Neutrophil (primary cell): Measurements from ENCODE around the gene ABL2.
"Not testable (repeated sequence)": the region's sequence is repeated elsewhere in the genome, so short reads cannot be mapped to it uniquely, and the experiment has no call there.

Experiments
- H3K27ac ChIP-seq: fragments of 200-600 bp; sonication (generic); 2 replicates; pipeline ENCODE4 v1.5.1; 2016; ENCODE audit warnings: mild to moderate bottlenecking, moderate library complexity
- H3K27me3 ChIP-seq: fragments of 200-600 bp; sonication (generic); 2 replicates; pipeline ENCODE4 v1.6.0; 2016; ENCODE audit warnings: mild to moderate bottlenecking
- H3K36me3 ChIP-seq: fragments of 200-600 bp; sonication (generic); 2 replicates; pipeline ENCODE4 v1.5.1; 2017
- H3K4me1 ChIP-seq, 2 experiments: fragments of 200-600 bp in 1 of 2; sonication (generic) in 1 of 2; 1 replicate in 1 of 2; 2 replicates in 1 of 2; pipeline versions ENCODE4 v1.5.1 to v1.6.1; 2013 to 2016; ENCODE audit warnings: low read depth in 1 of 2, low read length in 1 of 2, mild to moderate bottlenecking in 1 of 2, moderate library complexity in 1 of 2; ENCODE audit not compliant: control insufficient read depth in 1 of 2, insufficient read depth in 1 of 2
- H3K4me3 ChIP-seq, 2 experiments: fragments of 200-600 bp in 1 of 2; sonication (generic) in 1 of 2; 1 replicate in 1 of 2; 2 replicates in 1 of 2; pipeline ENCODE4 v1.5.1; 2013 to 2016; ENCODE audit warnings: low read depth in 1 of 2, low read length in 1 of 2, mild to moderate bottlenecking in 1 of 2, moderate library complexity in 1 of 2
- H3K9me3 ChIP-seq: fragments of 200-600 bp; sonication (generic); 2 replicates; pipeline ENCODE4 v1.5.1; 2016
- CTCF ChIP-seq: fragments of 200-600 bp; sonication (generic); IDR thresholded peaks from 2 replicates; pipeline ENCODE4 v1.5.1; 2016; ENCODE audit warnings: antibody characterized with exemption

ABL2 gene

GRCh38 chr1:179230251-179230650 lies 774 bp upstream of the ABL2 start:
- TF ChIP-seq CTCF: no peak
- Histone ChIP-seq H3K36me3 (no peaks in the 10 kb centered on the region), H3K9me3 (no peaks in the 10 kb centered on the region), H3K27me3 (peaks cover 10% of the 10 kb centered on the region), H3K4me1 (peaks cover 24% of the 10 kb centered on the region in 2 experiments), H3K27ac (peak overlapping the region; percentile 60), H3K4me3 (peak overlapping the region; percentile 81 to 88)

- H3K4me1 ChIP-seq: peaks cover 24% of the 10 kb centered on the region in 2 experiments
- H3K4me3 ChIP-seq: peak overlapping the region; percentile 81 to 88
- H3K9me3 ChIP-seq: no peaks in the 10 kb centered on the region
- H3K36me3 ChIP-seq: no peaks in the 10 kb centered on the region
- TF ChIP-seq CTCF: no peak
- H3K27me3 ChIP-seq: peaks cover 10% of the 10 kb centered on the region
- H3K27ac ChIP-seq: peak overlapping the region; percentile 60
These were observed 679 bp downstream of the ABL2 start for GRCh38 chr1:179228783-179229213.

GRCh38 chr1:179226738-179227137 lies 2.7 kb downstream of the ABL2 start:
- no peaks in the 10 kb centered on the region for H3K36me3 ChIP-seq
- no peaks in the 10 kb centered on the region for H3K9me3 ChIP-seq
- peaks cover 14% of the 10 kb centered on the region in 2 experiments for H3K4me1 ChIP-seq
- no peak for TF ChIP-seq CTCF
- peaks cover 10% of the 10 kb centered on the region for H3K27me3 ChIP-seq
- H3K4me3 ChIP-seq: no peak overlapping the region
- H3K27ac ChIP-seq: no peak overlapping the region

GRCh38 chr1:179224466-179224865 lies 5.0 kb downstream of the ABL2 start:
- not testable (repeated sequence) for H3K9me3 ChIP-seq, H3K4me3 ChIP-seq, H3K27me3 ChIP-seq, H3K36me3 ChIP-seq, H3K27ac ChIP-seq
- peaks cover 9 to 10% of the 10 kb centered on the region in 2 experiments for H3K4me1 ChIP-seq

GRCh38 chr1:179221121-179221520 lies 8.4 kb downstream of the ABL2 start:
- H3K36me3 ChIP-seq, H3K9me3 ChIP-seq, H3K4me3 ChIP-seq, H3K27me3 ChIP-seq, H3K27ac ChIP-seq: not testable (repeated sequence)
- H3K4me1 ChIP-seq: peaks cover 7 to 14% of the 10 kb centered on the region in 2 experiments

GRCh38 chr1:179217943-179218507 lies 11.5 kb downstream of the ABL2 start:
- peaks cover 7 to 14% of the 10 kb centered on the region in 2 experiments for H3K4me1 ChIP-seq
- TF ChIP-seq CTCF: no peak
- no peaks in the 10 kb centered on the region for H3K9me3 ChIP-seq
- no peak overlapping the region for H3K4me3 ChIP-seq
- no peaks in the 10 kb centered on the region for H3K27me3 ChIP-seq
- H3K36me3 ChIP-seq: no peaks in the 10 kb centered on the region
- peak overlapping the region; percentile 67 for H3K27ac ChIP-seq

- H3K27me3 ChIP-seq, H3K36me3 ChIP-seq: not testable (repeated sequence)
These were observed 16.2 kb downstream of the ABL2 start for GRCh38 chr1:179213317-179213716.

More at GRCh38 chr1:179213317-179213716, 16.2 kb downstream of the ABL2 start:
- H3K9me3 ChIP-seq, H3K27ac ChIP-seq, H3K4me3 ChIP-seq: not testable (repeated sequence)
- peaks cover 7 to 10% of the 10 kb centered on the region in 2 experiments for H3K4me1 ChIP-seq
